ENCODE data around the gene RABGAP1L.
A peak's percentile ranks its signal among the peaks of the same experiment; 100 is the strongest.
"Not testable (repeated sequence)": the region's sequence is repeated elsewhere in the genome, so short reads cannot be mapped to it uniquely, and the experiment has no call there.

RABGAP1L gene

GRCh38 chr1:174204697-174205308, 45.5 kb downstream of the RABGAP1L start:
- no peak for DNase-seq

- DNase-seq = no peak
Observed at GRCh38 chr1:174206148-174206836, 47.0 kb downstream of the RABGAP1L start.

GRCh38 chr1:174209347-174210187, 50.2 kb downstream of the RABGAP1L start:
- no peak for DNase-seq

- DNase-seq = no peak
Observed at GRCh38 chr1:174211486-174211885, 52.2 kb downstream of the RABGAP1L start.

GRCh38 chr1:174215766-174216165, 56.4 kb downstream of the RABGAP1L start:
- DNase-seq = no peak

- no peak for DNase-seq
Observed at GRCh38 chr1:174217248-174217647, 57.9 kb downstream of the RABGAP1L start.

GRCh38 chr1:174217787-174218574, 58.7 kb downstream of the RABGAP1L start:
- DNase-seq = peak; percentile 77

GRCh38 chr1:174218983-174219382, 59.7 kb downstream of the RABGAP1L start:
- DNase-seq = no peak

GRCh38 chr1:174219606-174220370, 60.5 kb downstream of the RABGAP1L start:
- no peak for DNase-seq

GRCh38 chr1:174221681-174222080, 62.4 kb downstream of the RABGAP1L start:
- DNase-seq = no peak

- peak; percentile 93 for DNase-seq
Observed at GRCh38 chr1:174222166-174222949, 63.0 kb downstream of the RABGAP1L start.

GRCh38 chr1:174224641-174225040, 65.3 kb downstream of the RABGAP1L start:
- no peak for DNase-seq

- no peak for DNase-seq
Observed at GRCh38 chr1:174225499-174226204, 66.3 kb downstream of the RABGAP1L start.

- no peak for DNase-seq
Observed at GRCh38 chr1:174230399-174230798, 71.1 kb downstream of the RABGAP1L start.

GRCh38 chr1:174232761-174233160, 73.4 kb downstream of the RABGAP1L start:
- no peak for DNase-seq

- DNase-seq = not testable (repeated sequence)
Observed at GRCh38 chr1:174238845-174239501, 79.7 kb downstream of the RABGAP1L start.

GRCh38 chr1:174239541-174239940, 80.2 kb downstream of the RABGAP1L start:
- DNase-seq = no peak

- no peak for DNase-seq
Observed at GRCh38 chr1:174242856-174243255, 83.5 kb downstream of the RABGAP1L start.

- DNase-seq = no peak
Observed at GRCh38 chr1:174243451-174244000, 84.2 kb downstream of the RABGAP1L start.

GRCh38 chr1:174244017-174244416, 84.7 kb downstream of the RABGAP1L start:
- no peak for DNase-seq

Data from NCI-H82 (cell line).